Left forelimb (tissue), 1 donor: ENCODE data around the gene VKORC1.
"Not testable (repeated sequence)": the region's sequence is repeated elsewhere in the genome, so short reads cannot be mapped to it uniquely, and the experiment has no call there.

ENCODE experiments used
- DNase-seq: peaks from one replicate; pipeline ENCODE4 v3.0.0-alpha.2; 2018; ENCODE audit warnings: low spot score

Gene VKORC1

GRCh38 chr16:31094424-31095120, at the start of gene VKORC1:
VKORC1 (minus strand) TSS chr16:31094797; CDS start chr16:31094729, 68 bp downstream.
- DNase-seq, result peak; percentile 91

DNA sequence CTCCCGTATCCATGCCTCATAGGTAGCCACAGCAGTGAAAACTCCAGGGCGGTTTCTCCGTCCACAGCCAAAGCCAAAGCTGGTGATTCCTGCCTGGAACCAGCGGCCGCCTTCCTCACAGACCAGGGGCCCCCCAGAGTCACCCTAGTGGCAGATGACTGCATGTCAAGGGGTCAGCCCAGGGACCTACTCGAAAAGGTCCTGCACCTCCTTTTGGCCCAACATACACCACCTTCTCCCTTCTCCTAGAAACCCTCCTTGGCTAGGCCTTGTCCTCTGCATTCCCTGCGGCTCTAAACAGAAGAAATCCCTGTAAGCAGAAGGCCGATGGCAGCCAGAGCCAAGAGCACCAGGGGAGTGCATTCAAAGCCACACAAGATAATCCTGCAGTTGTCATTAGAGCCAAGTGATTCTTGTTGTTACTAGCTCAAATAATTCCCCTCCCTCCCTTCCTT, 49.1 kb upstream of the VKORC1 start:
- no peak for DNase-seq

DNA sequence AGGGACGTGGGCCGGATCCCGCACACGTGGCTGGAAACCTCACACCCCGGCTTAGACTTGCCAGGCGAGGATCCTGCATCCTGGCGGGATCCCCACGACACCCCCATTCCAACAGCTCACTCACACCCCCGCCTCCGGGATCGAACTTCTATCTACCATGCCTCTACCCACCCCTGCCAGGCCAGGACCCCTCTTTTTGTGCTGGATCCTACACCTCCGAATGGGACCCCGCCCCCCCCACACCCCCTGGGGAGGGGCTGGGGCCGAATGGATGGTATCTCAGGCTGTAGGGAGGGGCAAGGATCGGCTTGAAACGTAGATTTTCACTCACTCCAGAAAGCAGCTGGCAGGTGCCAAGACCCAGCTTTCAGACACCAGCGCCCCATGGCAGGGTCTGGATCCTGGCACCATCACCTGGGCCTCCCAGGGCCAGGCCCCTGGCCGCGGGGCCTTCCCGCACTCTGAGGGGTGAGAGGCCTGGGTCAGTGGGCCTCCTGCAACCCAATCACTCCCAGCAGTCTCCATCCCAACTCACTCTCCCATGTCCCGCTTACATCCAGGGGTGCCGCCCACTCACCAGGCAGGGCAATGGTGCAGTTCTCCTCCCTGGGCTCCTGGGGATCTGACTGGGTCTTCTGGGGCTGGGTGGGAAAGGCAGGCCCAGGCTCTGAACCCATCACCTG, 48.6 kb upstream of the VKORC1 start:
- DNase-seq, result no peak

DNA sequence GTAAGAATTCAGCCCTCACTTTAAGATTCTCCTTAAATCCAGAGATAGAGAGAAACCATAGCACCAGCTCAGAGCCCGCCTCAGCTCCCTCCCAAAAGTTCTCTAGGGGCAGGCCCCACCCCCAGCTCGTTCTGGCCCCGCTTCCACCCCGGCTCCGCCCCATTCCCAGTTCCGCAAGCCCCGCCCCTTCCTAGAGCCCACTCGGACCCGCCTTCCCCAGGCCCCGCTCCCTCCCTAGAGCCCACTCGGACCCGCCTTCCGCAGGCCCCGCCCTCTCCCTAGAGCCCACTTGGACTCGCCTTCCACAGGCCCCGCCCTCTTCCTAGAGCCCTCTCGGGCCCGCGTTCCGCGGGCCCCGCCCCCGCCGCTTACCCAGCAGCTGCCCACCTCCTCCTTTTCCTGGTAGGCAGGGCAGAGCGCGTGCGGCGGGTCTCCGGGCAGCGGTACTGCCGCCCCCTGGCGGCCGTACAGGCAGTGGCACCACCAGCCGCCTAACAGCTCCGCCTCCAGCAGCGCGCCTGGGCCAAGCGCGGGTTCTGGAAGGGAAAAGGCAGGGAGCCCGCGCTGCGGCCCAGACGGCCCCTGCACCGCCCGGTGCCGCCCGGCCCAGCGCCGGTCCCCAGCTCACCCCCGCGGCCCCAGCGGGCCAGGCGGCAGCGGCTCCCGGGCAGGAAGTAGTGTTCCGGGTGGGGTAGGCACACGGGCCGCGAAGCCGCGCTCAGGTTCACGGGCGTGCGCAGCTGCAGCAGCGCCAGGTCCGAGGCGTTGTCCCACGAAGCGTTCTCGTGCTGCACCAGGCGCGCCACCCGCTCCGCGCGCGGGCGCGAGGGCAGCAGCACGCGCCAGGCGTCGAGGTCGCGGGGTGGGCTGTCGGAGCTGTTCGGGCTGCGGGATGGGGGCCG, 47.8 kb upstream of the VKORC1 start:
- DNase-seq, result peak; percentile 100

- DNase-seq, result no peak
Observed at GRCh38 chr16:31141489-31142108, 47.0 kb upstream of the VKORC1 start.

DNA sequence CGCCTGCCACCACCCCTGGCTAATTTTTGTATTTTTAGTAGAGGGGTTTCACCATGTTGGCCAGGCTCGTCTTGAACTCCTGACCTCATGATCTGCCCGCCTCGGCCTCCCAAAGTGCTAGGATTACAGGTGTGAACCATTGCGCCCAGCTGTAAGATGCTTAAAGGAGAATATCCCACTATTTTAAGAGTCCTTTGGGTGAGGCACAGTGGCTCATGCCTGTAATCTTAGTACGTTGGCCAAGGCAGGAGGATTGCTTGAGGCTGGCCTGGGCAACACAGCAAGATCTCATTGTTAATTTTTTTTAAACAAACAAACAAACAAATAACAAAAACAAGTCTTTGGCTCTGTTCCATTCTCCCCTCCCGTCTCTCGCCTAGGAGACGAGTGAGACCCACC, 46.5 kb upstream of the VKORC1 start:
- DNase-seq, result not testable (repeated sequence)

DNA sequence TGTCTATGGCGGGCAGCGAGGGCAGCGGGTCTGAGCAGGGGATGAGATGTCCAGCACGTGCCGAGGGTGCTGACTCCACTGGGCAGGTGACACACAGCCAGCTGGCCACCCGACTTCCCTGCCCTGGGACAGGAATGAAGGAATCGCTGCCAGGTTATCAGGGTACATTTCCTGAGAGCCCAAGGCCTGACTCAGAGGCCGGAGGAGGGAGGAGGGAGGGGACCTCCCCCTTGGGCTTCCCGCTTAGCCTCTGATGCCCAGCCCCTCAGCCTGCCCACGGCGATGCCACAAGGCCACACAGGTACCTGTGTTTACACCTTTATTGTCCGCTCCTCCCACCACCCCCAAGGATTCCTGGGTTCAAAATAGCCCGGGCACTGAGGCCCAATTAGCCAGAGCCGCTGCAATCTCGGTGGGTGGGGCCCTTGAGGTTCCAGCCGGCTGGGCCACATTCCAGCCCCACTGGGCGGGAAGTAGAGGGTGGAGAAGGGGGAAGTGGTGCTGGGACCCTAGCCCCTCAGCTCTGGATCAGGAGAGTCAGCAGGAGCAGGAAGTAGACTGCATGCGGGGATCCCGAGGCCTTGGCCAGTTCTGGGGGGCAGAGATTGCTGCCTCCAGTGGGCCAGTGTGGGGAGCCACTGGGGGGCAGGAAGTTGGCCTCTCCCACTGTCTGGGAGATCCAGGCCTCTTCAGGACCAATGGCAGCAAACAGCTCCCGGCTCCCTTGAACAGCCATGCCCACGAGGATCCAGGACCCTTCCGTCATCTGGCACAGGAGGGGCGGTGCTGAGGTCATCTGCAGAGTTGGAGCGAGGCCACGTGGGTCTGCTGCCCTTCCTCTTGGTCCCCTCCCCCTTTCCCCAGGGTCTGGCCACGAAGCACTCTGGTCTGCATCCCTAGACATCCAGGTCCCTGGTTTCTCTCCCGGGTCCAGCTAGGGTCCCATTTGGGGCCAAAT, 44.3 kb upstream of the VKORC1 start:
- DNase-seq, result no peak

DNA sequence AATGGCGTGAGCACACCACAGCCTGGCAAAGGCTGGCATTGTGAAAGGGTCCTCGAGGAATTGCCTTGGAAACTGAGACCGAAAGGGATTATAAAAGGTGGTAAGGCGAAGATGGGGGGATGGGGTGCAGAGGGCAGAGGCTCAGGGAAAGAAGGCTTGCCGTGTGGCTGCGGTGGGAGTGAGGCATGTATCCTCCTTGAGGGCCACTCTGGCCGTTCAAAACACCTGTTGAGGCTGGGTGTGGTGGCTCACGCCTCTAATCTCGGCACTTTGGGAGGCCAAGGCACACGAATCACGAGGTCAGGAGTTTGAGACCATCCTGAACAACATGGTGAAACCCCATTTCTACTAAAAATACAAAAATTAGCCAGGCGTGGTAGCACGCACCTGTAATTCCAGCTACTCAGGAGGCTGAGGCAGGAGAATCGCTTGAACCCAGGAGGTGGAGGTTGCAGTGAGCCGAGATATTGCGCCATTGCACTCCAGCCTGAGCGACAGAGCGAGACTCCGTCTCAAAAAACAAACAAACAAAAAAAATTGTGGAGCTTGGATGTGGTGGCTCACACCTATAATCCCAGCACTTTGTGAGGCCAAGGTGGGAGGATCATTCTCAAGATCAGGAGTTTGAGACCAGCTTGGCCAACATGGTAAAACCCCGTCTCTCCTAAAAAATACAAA, 42.4 kb upstream of the VKORC1 start:
- DNase-seq, result not testable (repeated sequence)

DNA sequence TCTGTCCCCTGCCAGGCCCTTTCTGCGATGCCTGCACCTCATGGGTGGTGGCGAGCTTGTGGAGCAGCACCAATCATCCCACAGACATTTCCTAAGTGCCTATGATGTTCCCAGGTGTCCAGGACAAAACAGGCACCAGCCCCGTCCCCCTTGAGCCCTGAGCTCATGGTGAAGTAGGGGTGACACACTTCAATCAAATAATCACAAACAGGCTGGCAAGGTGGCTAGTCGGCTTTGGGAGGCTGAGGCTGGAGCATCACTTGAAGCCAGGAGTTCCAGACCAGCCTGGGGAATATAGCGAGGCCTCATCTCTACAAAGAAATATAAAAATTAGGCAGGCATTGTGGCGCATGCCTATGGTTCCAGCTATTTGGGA, 41.7 kb upstream of the VKORC1 start:
- DNase-seq, result no peak

- no peak for DNase-seq
Observed at GRCh38 chr16:31135535-31136286, 41.1 kb upstream of the VKORC1 start, which contains the start of gene PRSS8. PRSS8 (minus strand) TSS chr16:31135727; CDS start chr16:31135498, 229 bp downstream.

DNA sequence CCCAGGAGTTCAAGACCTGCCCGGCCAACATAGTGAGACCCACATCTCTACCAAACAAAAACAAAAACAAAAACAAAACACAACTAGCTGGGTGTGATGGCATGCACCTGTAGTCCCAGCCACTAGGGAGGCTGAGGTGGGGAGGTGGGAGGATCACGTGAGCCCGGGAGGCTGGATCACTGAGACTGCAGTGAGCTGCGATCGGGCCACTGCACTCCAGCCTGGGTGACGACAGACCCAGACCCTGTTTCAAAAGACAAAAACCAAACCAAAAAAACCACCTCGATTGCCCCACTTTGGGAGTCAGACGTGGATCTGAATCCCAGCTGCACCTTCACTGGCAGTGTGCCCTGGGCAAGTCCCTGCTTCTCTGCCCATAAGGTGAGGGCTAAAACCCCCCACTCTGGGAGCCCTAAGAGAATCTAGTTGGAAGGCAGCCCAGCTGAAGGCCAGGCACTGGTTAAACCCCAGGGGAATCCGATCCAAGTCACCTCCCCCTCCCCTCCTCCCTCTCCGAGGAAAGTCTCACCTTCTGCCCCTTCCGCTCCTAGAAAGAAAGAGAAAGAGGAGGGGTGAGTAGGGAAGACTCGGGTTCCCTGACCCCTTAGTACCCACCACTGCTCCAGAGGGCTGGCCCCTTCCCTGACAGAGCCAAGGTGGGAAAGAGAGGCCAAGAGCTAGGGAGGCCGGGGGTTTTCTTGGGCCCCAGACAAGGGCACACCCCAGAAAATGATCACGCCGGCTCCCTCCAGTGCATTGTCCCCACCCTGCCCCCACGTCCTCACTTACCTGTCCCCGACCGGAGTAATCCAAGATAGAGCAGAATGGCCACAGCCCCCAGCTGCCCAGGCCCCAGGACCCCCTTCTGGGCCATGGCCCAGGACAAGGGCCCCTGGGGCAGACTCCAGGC, 40.3 kb upstream of the VKORC1 start:
- no peak for DNase-seq

DNA sequence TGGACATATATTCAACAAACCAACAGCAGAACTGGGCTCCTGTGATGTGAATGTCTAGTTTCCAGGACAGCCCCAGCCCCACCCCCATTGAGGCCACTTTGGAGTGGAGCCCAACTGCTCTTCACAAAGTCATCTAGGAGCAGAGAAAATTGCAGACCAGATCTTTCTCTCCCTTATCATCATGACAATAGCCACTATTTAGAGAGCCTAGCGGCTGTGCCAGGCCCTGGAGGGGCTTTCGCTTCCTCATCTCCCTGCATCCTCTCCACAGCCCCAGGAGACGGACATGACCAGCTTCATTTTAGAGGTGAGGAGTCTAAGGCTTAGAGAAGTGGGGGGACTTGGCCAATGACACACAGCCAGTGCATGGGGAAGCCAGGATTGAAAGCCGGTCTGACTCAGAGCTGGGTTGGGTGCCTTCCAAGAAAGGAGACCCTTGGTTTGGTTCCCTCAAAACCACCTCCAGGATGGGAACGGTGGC, 39.5 kb upstream of the VKORC1 start:
- DNase-seq, result no peak

GRCh38 chr16:31133046-31133501, 38.5 kb upstream of the VKORC1 start:
- DNase-seq, result no peak

GRCh38 chr16:31132303-31132979, 37.8 kb upstream of the VKORC1 start:
- DNase-seq, result no peak

GRCh38 chr16:31131841-31132271, 37.3 kb upstream of the VKORC1 start:
- DNase-seq, result no peak

DNA sequence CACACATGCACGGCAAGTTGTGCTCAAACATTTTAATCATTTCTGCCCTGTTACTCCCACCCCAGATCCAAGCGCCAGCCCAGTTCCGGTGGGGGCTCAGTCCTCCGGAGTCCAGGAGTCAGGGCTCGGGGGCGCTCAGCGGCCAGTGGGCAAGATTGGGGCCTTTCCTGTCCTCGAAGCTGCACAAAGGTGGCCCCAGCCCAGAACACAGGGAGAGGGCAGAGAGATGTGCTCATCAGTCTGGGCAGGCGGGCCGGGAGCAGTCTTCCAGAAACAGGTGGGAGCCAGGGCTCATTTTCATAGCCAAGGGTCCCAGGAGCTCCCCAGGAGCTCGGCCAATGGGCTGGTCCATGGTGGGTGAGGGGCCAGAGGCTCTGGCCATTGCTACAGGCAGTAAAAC, 36.8 kb upstream of the VKORC1 start:
- no peak for DNase-seq

GRCh38 chr16:31130899-31131298, 36.3 kb upstream of the VKORC1 start:
- DNase-seq, result no peak
